Cerebellar nuclear complex (tissue), 1 donor: ENCODE measurements around the gene PRKN.

Experiments
- DNase-seq, 2 experiments: peaks; one replicate each; lab custom pipeline; 2025; lab: John Stamatoyannopoulos, UW

The PRKN gene

DNA sequence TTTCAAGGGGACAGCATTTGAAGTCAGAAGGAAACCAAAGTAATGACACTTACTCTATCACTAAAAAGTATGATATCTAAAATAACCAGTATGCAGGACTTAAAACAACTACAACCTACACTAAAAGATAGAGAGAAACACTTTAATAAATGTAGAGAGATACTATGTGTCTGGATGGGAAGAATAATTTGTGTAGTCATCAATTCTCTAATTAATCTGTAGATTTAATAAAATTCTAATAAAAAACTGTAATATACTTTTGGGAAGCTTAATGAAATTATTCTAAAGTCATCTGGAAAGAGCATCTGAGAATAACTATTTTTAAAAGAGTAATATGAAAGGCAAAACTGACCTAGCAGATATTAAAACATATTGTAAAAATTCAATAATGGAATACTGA lies 52.1 kb downstream of the PRKN start:
- no peak for DNase-seq

DNA sequence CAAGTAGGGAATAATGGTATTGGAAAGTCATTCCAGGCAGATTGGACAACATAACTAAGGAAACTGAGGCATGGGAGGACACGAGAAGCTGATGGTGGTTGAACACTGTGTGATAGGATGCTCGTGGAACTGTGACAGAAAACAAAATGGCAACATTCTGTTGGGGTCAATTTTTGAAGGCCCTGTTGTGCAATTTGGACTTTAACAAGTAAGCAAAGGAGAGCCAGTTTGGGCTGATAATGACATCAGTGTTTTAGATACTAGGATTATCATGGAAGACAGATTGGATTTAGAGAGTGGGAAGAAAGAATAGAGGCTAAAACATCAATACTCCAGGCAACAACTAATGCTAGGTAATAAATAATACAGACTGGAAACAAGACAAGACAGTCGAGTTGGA lies 53.1 kb downstream of the PRKN start:
- DNase-seq: no peak

DNA sequence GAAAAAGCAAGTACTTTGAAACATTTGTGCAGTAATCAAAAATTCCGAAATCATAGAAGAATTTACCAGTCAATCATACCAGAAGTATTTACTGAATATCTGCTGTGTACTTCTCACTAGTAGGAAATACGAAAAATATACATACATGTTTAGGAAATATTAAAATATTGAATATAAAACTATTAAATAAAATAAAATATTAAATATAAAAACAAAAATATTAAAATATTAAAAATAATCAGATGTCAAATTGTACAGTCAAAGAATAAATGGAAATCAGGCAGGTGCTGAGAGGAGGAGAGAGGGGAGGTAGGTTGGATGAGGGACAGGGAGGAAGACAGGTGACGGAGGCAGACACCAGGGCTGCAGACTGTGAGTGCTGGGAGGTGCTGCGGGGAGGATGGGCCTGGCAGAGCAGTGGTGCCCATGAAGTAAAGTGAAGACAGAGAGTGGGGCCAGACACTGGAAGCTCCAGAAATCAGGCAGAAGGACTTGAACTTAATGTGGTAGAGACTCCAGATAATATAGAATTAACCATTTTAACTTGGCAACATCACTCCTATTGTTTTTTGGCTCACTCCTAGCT lies 55.9 kb downstream of the PRKN start:
- DNase-seq: no peak

DNA sequence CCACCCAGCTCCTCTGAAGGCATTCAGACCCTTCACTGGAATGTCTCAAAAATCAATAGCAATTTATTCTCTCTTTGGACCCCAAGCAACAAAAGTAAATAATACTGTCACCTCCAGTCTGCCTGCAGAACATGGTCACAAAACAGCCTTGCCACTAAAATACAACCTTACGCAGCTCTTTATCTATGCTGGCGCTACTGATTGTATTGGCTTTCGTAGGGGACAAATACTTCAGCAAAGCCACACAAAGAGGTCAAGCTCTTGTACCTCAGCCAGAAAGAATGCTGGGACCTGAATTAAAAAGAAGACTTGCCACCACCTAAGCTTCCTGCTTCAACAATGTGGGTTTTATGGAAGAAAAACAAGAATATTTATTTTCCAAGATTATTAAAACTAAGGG lies 57.2 kb downstream of the PRKN start:
- no peak for DNase-seq

- DNase-seq: no peak
Measured at GRCh38 chr6:162666246-162666645, 61.3 kb downstream of the PRKN start.

DNA sequence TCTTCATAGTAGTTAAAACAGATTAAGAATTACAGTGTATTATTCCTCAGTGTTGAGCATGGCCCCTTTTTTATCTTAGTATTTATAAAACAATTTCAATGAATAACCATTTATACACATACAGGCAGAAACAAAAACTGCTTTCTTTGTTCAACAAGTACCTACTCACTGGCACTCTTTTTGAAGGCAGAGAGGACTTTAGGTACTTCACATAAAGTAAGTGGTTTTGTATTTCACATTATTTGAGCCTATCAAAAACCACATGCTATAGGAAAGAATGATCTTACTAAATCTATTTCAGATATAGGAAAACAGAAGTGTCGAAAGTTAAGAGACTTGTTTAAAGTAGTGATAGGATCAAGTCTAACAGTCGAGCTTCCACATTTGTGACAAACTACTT lies 73.8 kb downstream of the PRKN start:
- no peak for DNase-seq

DNA sequence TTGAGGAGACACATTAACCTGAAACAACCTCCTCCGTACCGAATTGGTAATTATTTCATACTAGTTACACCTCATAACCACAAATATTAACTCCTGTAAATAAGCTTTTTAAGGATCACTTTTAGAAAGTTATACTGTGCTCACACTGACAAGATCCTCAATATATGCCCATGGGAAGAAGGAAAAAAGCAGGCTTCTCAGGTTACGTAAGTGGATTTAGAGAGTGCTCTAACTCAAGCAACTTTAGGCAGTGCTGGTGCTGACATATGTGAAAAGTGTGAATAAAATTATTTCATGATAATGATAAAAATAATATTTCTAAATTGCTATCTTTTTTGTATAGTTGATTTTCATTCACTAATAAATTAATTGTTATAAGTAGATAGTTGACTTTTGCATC lies 76.1 kb downstream of the PRKN start:
- DNase-seq: no peak

GRCh38 chr6:162649271-162649670 lies 78.3 kb downstream of the PRKN start:
- DNase-seq: no peak

DNA sequence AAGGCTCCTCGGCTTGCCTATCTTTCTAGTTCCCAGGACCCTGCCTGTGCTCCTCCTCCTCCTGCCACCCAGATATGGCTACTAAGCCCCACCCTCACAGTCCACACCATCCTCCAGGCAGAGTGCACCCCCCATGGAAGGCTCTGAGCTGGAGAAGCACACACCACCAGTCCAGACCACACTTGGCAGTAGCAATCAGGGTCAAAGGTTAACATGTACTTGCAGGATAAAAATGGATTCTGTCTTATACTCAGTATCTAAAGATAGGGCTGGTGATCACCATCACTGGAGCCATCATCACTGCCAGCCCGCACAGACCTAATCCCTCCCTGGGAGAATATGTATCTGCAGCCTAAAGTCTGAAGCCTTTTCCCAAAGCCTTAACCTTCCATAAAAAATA lies 83.4 kb downstream of the PRKN start:
- no peak for DNase-seq

- DNase-seq: no peak
Measured at GRCh38 chr6:162640756-162641155, 86.8 kb downstream of the PRKN start.

DNA sequence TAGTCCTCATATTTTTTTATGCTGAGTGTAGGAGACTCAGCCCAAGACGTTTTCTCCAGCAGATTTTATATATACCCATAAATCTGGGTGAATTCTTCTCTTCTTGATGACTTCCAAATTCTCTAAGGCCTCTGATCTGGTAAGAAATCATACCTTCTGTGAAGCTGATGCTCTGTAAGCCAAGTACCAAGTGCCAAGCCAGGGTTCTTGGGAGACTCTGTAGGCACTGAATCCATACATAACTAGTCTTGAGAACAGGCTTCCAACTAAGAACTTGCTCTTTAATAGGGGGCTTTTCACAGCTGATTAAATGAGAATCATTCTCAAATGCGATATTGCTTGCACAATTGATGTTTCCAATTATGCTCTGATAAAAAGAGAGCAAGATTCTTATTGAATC lies 87.6 kb downstream of the PRKN start:
- DNase-seq: no peak

DNA sequence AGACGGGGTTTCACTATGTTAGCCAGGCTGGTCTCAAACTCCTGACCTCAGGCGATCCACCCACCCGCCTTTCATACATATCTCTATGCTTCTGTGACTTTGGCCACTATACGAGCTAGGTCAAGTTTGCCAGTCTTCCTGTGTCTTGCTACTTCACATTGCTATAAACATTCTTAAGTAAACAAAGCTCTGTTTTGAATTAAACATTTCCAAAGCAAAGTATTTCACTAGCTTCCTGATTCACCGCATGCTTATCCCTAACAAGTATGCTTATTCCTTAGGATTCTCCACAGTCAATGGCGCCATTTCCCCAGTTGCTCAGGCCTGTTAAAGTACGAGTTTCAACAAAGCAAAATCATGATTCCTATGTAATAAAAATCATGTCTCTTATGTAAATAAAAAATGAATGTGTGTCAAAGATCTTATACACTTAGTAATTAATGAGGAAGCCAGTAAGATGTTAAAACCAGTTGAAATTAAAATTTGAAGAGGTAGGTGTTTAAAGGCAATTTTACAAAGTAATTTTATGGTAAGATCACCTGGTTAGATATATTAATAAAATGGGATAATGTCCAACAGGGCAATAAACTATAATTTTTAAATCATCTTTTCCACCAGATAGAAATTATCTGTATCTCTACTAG lies 88.5 kb downstream of the PRKN start:
- DNase-seq: no peak

- no peak for DNase-seq
Measured at GRCh38 chr6:162637317-162637716, 90.2 kb downstream of the PRKN start.

DNA sequence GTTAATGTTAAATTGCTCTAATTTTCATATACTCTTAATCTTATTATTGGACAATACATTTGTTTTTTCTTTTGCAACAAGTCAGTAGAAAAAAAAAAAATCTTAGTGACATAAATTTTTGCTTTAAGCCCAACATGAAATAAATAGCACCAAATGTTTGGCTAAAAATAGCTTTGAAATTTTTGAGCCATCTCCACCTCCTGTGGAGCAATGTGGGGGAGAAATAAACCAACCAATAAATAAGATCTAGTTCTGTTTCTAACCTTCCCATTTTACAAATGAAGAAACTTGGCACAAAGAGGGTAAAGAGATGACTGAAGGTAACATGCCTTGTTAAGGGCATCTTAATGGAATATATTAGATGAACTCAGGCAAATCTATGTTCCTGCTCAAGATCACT lies 91.4 kb downstream of the PRKN start:
- DNase-seq: no peak

DNA sequence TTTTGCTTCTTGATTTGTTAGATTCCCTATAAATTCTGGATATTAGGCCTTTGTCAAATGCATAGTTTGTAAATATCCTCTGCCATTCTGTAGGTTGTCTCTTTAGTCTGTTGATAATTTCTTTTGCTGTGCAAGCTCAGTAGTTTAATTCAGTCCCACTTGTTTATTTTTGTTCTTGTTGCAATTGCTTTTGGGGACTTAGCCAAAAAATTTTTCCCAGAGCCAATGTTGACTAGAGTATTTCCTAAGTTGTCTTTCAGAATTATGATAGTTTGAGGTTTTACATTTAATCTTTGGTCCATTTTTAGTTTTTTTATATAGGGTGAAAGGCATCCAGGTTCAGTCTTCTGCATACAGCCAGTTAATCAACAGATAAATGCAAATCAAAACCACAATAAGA lies 96.0 kb downstream of the PRKN start:
- no peak for DNase-seq

DNA sequence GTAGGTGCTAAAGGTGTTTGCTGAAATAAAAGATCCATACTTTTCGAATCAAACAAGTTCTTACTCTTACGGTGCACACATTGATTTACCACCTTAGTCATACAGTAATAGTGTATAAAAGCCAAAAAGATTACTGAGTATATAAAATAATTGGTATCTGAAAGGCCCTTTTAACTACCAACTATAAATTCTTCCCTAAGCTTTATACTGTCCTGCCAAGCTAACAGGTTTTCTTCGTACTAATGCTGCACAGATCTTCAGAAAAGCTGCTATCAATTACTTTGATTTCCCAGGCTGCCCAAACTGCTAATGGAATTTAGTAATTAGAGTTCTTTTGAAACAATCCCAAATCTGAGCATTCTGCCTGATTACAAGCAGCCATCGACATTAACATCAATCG lies 97.5 kb downstream of the PRKN start:
- no peak for DNase-seq

- DNase-seq: no peak
Measured at GRCh38 chr6:162627825-162628224, 99.7 kb downstream of the PRKN start.

DNA sequence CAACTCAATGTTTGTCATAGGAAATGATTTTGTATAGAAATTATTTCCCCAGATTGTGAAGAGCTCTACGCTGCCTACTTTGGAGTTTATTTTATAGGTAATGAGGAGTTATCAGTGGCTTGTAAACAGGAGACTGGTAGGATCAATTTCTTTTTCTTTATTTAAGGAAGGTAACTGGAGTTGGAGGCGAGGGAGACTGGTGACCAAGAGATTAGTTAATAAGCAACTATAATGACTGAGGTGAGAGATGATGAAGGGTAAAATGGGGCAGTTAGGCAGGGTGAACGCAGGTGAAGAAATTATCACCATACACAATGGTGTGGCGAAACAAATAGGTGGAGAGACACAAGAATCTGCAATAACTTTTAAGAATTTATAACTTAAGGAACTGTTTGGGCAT lies 100.2 kb downstream of the PRKN start:
- DNase-seq: no peak

GRCh38 chr6:162626869-162627268 lies 100.7 kb downstream of the PRKN start:
- DNase-seq: no peak

GRCh38 chr6:162625846-162626540 lies 101.6 kb downstream of the PRKN start:
- DNase-seq: no peak

DNA sequence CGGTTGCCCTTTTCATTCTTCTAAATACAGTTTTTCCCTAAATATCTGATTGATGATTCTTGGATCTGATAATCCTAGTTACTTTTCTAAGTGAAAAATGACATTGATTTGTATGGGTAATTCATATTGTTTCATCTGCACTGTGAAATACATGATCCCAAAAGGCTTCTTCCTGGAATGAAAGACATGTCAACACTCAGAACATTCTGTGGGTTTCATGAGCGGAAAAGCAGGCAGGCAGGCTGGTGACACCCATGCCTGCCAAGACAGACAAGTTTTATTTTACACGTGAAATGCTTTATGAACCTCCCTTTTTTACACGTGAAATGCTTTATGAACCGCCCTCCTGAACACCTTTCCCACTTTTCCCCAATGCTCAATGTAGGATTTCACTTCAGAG lies 105.0 kb downstream of the PRKN start:
- no peak for DNase-seq

DNA sequence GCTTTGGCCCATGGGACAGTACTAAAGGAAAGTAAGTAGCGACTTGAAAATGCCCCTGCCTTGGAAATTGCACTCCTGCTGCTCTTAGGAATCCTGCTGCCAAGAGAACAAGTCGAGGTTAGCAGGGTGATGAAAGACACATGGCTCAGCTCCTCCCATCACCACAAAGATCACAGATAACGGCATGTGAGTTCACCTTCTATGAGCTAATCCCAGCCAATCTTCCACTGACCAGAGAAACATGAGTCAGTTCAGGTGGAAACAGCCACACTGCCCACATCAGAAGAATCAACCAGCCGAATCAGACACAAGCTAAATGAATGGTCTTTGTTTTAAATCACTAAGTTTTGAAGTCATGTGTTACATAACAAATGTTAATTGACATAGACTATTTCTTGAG lies 106.3 kb downstream of the PRKN start:
- DNase-seq: no peak

- DNase-seq: no peak
Measured at GRCh38 chr6:162620073-162620472, 107.5 kb downstream of the PRKN start.
